K562 (cell line): ENCODE data around the gene STX12.

Experiments used
- CBX3 ChIP-seq, 2 experiments: IDR thresholded peaks; 1 replicate in 1 of 2; 2 replicates in 1 of 2; pipeline ENCODE4 v1.6.1; 2012; ENCODE audit warnings: inconsistent platforms in 2 of 2, low read length in 2 of 2, borderline replicate concordance in 1 of 2, control low read depth in 1 of 2
- POLR2A ChIP-seq: fragments of 450-650 bp; conservative IDR thresholded peaks from 2 replicates; pipeline ENCODE4 v1.6.1; 2016
- SIRT6 ChIP-seq: IDR thresholded peaks from one replicate; pipeline ENCODE4 v1.6.1; 2012; ENCODE audit warnings: low read depth, mild to moderate bottlenecking, control low read depth, inconsistent platforms, low read length, moderate library complexity
- ZNF347 ChIP-seq: fragments of 450-650 bp; formaldehyde crosslinking; IDR thresholded peaks from 2 replicates; pipeline ENCODE4 v1.4.0; 2020; ENCODE audit warnings: low read depth, mild to moderate bottlenecking, moderate library complexity
- TF ChIP-seq, protein P1 (sequence below), 3 experiments: IDR thresholded peaks in 2 of 3; conservative IDR thresholded peaks in 1 of 3; 2 replicates each; pipeline ENCODE4 v1.5.1; 2011 to 2012; ENCODE audit warnings: low read length in 3 of 3, mild to moderate bottlenecking in 3 of 3, control low read depth in 2 of 3, improper control_type of control experiment in 1 of 3, inconsistent platforms in 1 of 3, low read depth in 1 of 3, mixed read lengths in 1 of 3, moderate library complexity in 1 of 3; ENCODE audit not compliant: insufficient read depth in 2 of 3

DNA sequence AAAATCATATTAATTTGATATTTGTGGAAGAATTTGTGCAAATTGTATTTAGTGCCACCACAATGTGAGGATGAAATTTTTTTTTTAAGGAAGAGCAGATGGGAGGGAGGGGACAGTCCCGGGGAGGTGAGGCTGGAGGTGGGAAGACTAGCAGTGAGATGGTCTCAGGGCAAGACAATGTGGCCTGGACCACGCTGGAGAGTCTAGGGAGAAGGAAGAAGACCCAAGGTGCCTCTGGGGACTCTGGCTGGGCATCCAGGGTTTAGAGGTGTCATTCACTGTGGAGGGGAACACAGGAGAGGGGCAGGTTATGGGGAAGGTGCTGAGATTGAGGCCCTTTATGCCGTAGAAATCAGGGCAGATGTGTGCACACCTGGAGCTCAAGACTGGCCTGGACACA, 89.0 kb downstream of the STX12 start:
- TF ChIP-seq POLR2A (no peak), ZNF347 (CRISPR knock-in tag) (no peak), SIRT6 (no peak), CBX3 (IDR thresholded peaks at IDR 0.05; ENCODE audit: borderline replicate concordance in 1 of 2, low read length in 2 of 2) (no peak)
- TF ChIP-seq, protein P1, sequence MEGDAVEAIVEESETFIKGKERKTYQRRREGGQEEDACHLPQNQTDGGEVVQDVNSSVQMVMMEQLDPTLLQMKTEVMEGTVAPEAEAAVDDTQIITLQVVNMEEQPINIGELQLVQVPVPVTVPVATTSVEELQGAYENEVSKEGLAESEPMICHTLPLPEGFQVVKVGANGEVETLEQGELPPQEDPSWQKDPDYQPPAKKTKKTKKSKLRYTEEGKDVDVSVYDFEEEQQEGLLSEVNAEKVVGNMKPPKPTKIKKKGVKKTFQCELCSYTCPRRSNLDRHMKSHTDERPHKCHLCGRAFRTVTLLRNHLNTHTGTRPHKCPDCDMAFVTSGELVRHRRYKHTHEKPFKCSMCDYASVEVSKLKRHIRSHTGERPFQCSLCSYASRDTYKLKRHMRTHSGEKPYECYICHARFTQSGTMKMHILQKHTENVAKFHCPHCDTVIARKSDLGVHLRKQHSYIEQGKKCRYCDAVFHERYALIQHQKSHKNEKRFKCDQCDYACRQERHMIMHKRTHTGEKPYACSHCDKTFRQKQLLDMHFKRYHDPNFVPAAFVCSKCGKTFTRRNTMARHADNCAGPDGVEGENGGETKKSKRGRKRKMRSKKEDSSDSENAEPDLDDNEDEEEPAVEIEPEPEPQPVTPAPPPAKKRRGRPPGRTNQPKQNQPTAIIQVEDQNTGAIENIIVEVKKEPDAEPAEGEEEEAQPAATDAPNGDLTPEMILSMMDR (IDR thresholded peaks at IDR 0.05 in 2 of 3, conservative IDR thresholded peaks at IDR 0.05 in 1 of 3; ENCODE audit: insufficient read depth in 2 of 3, low read depth in 1 of 3, low read length in 3 of 3), result no peak
